Measurements from ENCODE around the gene MTMR12. TPM values are rescaled to one million over a fixed set of nuclear protein-coding genes. Genes with fewer than 3 reads are reported as not detected.

MTMR12 gene
- total and polyA plus RNA-seq, 10 of the 15 experiments (the other 5 are each of a cell fraction or from before 2014, with no cell fraction given), result 5.0 to 22.9 (median 16.3) TPM

DNA sequence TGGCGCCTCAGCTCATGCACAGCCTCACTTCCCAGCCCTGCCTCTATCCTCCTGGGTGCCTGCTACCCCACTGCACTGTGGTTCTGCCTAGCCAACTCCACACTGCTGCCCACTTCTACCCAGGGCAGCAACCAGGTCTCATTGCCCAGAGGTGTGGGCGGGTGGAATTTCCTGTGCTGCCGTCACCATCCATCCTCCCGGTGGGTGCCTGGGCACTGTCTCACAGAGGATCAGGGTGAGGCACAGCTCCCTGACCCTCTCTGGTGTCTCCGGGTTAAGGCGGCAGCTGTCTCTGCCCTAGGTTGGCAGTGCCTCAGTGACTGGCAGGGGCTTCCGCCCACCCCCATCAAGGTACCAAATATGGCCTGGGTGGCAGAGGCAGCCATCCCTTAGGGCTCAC lies 4.3 kb upstream of the MTMR12 start:
- ChIA-PET SMC1A (ENCODE audit: uncharacterized antibody, unreplicated experiment) (no interaction called here), POLR2A (no interaction called here), RAD21 (ENCODE audit: unreplicated experiment) (no interaction called here), CTCF (interaction anchor here (1.4 to 2.2 kb wide), 2 partner anchors 12 to 85 kb away, joined by 3 to 6 read pairs; no protein-coding TSS in a partner anchor)
- Histone ChIP-seq H3K79me2 (ENCODE audit: control insufficient read depth, insufficient read depth, low read length) (peaks cover 5% of the 10 kb centered on the region), H3K4me3 (no peak overlapping the region), H3K4me2 (ENCODE audit: control insufficient read depth, insufficient read depth) (no peak overlapping the region), H4K20me1 (ENCODE audit: control insufficient read depth, insufficient read depth) (no peaks in the 10 kb centered on the region), H2AFZ (ENCODE audit: control insufficient read depth, low read depth, low read length) (no peak overlapping the region), H3K9ac (ENCODE audit: control insufficient read depth, insufficient read depth, low read length) (no peak overlapping the region), H3K27me3 (replicated peaks in 1 of 2; ENCODE audit: control insufficient read depth in 2 of 2, insufficient read depth in 2 of 2, low read length in 1 of 2) (no peaks in the 10 kb centered on the region), H3K36me3 (ENCODE audit: control insufficient read depth in 2 of 2, insufficient read depth in 2 of 2, low read length in 1 of 2) (no peaks in the 10 kb centered on the region), H3K9me3 (replicated peaks; ENCODE audit: control insufficient read depth, insufficient read depth, low read length) (peaks cover 6% of the 10 kb centered on the region; the same call in 2 of the 3 replicates), H3K27ac (ENCODE audit: control insufficient read depth, insufficient read depth) (no peak overlapping the region), H3K4me1 (ENCODE audit: control insufficient read depth, insufficient read depth, low read length) (no peaks in the 10 kb centered on the region)
- DNase-seq (ENCODE audit: low read depth, low spot score), result no peak
- 40% methylated on average over 7 of the region's 7 CpGs for WGBS (ENCODE audit: insufficient coverage, insufficient replicate concordance, low lambda C conversion rate, missing lambda C conversion rate)
- no TSS peak for BruUV-seq (replicated peaks)
- TF ChIP-seq, protein P1, sequence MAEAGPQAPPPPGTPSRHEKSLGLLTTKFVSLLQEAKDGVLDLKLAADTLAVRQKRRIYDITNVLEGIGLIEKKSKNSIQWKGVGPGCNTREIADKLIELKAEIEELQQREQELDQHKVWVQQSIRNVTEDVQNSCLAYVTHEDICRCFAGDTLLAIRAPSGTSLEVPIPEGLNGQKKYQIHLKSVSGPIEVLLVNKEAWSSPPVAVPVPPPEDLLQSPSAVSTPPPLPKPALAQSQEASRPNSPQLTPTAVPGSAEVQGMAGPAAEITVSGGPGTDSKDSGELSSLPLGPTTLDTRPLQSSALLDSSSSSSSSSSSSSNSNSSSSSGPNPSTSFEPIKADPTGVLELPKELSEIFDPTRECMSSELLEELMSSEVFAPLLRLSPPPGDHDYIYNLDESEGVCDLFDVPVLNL (IDR thresholded peaks at IDR 0.05; ENCODE audit: low read depth, low read length), result no peak
- TF ChIP-seq, protein P2, sequence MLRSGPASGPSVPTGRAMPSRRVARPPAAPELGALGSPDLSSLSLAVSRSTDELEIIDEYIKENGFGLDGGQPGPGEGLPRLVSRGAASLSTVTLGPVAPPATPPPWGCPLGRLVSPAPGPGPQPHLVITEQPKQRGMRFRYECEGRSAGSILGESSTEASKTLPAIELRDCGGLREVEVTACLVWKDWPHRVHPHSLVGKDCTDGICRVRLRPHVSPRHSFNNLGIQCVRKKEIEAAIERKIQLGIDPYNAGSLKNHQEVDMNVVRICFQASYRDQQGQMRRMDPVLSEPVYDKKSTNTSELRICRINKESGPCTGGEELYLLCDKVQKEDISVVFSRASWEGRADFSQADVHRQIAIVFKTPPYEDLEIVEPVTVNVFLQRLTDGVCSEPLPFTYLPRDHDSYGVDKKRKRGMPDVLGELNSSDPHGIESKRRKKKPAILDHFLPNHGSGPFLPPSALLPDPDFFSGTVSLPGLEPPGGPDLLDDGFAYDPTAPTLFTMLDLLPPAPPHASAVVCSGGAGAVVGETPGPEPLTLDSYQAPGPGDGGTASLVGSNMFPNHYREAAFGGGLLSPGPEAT (IDR thresholded peaks at IDR 0.05; ENCODE audit: low read depth), result no peak
- TF ChIP-seq NRF1 (conservative IDR thresholded peaks at IDR 0.05; ENCODE audit: low read depth, low read length) (no peak), IRF4 (IDR thresholded peaks at IDR 0.05; ENCODE audit: low read depth, low read length) (no peak), PML (IDR thresholded peaks at IDR 0.05; ENCODE audit: low read length) (no peak), YBX1 (IDR thresholded peaks at IDR 0.05) (no peak), SREBF2 (IDR thresholded peaks at IDR 0.05; ENCODE audit: low read length) (no peak), POU2F2 (IDR thresholded peaks at IDR 0.05; ENCODE audit: borderline replicate concordance, low read depth, low read length) (no peak)
- TF ChIP-seq, protein P3, sequence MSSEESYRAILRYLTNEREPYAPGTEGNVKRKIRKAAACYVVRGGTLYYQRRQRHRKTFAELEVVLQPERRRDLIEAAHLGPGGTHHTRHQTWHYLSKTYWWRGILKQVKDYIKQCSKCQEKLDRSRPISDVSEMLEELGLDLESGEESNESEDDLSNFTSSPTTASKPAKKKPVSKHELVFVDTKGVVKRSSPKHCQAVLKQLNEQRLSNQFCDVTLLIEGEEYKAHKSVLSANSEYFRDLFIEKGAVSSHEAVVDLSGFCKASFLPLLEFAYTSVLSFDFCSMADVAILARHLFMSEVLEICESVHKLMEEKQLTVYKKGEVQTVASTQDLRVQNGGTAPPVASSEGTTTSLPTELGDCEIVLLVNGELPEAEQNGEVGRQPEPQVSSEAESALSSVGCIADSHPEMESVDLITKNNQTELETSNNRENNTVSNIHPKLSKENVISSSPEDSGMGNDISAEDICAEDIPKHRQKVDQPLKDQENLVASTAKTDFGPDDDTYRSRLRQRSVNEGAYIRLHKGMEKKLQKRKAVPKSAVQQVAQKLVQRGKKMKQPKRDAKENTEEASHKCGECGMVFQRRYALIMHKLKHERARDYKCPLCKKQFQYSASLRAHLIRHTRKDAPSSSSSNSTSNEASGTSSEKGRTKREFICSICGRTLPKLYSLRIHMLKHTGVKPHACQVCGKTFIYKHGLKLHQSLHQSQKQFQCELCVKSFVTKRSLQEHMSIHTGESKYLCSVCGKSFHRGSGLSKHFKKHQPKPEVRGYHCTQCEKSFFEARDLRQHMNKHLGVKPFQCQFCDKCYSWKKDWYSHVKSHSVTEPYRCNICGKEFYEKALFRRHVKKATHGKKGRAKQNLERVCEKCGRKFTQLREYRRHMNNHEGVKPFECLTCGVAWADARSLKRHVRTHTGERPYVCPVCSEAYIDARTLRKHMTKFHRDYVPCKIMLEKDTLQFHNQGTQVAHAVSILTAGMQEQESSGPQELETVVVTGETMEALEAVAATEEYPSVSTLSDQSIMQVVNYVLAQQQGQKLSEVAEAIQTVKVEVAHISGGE (CRISPR knock-in tag; IDR thresholded peaks at IDR 0.05), result no peak
- TF ChIP-seq, protein P4, sequence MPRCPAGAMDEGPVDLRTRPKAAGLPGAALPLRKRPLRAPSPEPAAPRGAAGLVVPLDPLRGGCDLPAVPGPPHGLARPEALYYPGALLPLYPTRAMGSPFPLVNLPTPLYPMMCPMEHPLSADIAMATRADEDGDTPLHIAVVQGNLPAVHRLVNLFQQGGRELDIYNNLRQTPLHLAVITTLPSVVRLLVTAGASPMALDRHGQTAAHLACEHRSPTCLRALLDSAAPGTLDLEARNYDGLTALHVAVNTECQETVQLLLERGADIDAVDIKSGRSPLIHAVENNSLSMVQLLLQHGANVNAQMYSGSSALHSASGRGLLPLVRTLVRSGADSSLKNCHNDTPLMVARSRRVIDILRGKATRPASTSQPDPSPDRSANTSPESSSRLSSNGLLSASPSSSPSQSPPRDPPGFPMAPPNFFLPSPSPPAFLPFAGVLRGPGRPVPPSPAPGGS (IDR thresholded peaks at IDR 0.05; ENCODE audit: borderline replicate concordance, insufficient read depth, low read depth, low read length, poor library complexity, severe bottlenecking), result no peak
- TF ChIP-seq, protein P5, sequence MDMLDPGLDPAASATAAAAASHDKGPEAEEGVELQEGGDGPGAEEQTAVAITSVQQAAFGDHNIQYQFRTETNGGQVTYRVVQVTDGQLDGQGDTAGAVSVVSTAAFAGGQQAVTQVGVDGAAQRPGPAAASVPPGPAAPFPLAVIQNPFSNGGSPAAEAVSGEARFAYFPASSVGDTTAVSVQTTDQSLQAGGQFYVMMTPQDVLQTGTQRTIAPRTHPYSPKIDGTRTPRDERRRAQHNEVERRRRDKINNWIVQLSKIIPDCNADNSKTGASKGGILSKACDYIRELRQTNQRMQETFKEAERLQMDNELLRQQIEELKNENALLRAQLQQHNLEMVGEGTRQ (IDR thresholded peaks at IDR 0.05; ENCODE audit: borderline replicate concordance, low read depth, low read length), result no peak
- intact Hi-C loops (cut with micrococcal nuclease; ENCODE audit: unreplicated experiment), result no loop called here
- FAIRE-seq, result no peak
- ATAC-seq, result no peak
- in situ Hi-C loops (cut with MboI), result no loop called here
